Suprapubic skin (tissue), 4 donors: ENCODE data around the gene MCM9.

Experiments used
- CTCF ChIP-seq, 2 donors: fragments of 200-600 bp in 1 of 2; fragments of 450-650 bp in 1 of 2; sonication (generic) in 1 of 2; IDR thresholded peaks; one replicate each; pipeline ENCODE4 v1.5.1; 2016 to 2019; ENCODE audit warnings: antibody characterized with exemption in 2 of 2, mild to moderate bottlenecking in 1 of 2, moderate library complexity in 1 of 2
- POLR2A ChIP-seq, 2 donors: fragments of 450-650 bp; IDR thresholded peaks; one replicate each; pipeline ENCODE4 v1.6.1; 2017; ENCODE audit warnings: antibody characterized with exemption in 2 of 2, mild to moderate bottlenecking in 2 of 2, moderate library complexity in 2 of 2
- POLR2AphosphoS5 ChIP-seq, 3 donors: sonication (generic); formaldehyde crosslinking; IDR thresholded peaks; one replicate each; pipeline ENCODE4 v1.6.1; 2017; ENCODE audit warnings: antibody characterized with exemption in 3 of 3

- TF ChIP-seq POLR2AphosphoS5 (IDR thresholded peaks at IDR 0.05) (no peak), POLR2A (IDR thresholded peaks at IDR 0.05) (no peak), CTCF (IDR thresholded peaks at IDR 0.05) (no peak)
Observed at GRCh38 chr6:118869350-118869749, 65.6 kb downstream of the MCM9 start.
